GM19351 (cell line): ENCODE measurements around the gene ARHGAP23.
"Not testable (repeated sequence)": the region's sequence is repeated elsewhere in the genome, so short reads cannot be mapped to it uniquely, and the experiment has no call there.

Experiments
- ATAC-seq: cut with Tn5 transposase; IDR thresholded peaks from one replicate; pipeline ENCODE4 v1.9.1; 2021; ENCODE audit warnings: mild to moderate bottlenecking, moderate library complexity; ENCODE audit not compliant: unreplicated experiment

The ARHGAP23 gene

GRCh38 chr17:38484242-38485145 is 56.2 kb downstream of the ARHGAP23 start:
- ATAC-seq: not testable (repeated sequence)

- ATAC-seq: no peak
Measured at GRCh38 chr17:38485146-38485468, 56.8 kb downstream of the ARHGAP23 start.

- peak; percentile 69 for ATAC-seq
Measured at GRCh38 chr17:38485681-38486298, 57.5 kb downstream of the ARHGAP23 start.

- ATAC-seq: not testable (repeated sequence)
Measured at GRCh38 chr17:38489774-38490173, 61.5 kb downstream of the ARHGAP23 start.

GRCh38 chr17:38491346-38492066 is 63.2 kb downstream of the ARHGAP23 start:
- ATAC-seq: not testable (repeated sequence)

- ATAC-seq: not testable (repeated sequence)
Measured at GRCh38 chr17:38492067-38493040, 64.1 kb downstream of the ARHGAP23 start.

- ATAC-seq: not testable (repeated sequence)
Measured at GRCh38 chr17:38494152-38494551, 65.9 kb downstream of the ARHGAP23 start.

- ATAC-seq: not testable (repeated sequence)
Measured at GRCh38 chr17:38497656-38498055, 69.4 kb downstream of the ARHGAP23 start.

GRCh38 chr17:38498353-38498752 is 70.1 kb downstream of the ARHGAP23 start:
- no peak for ATAC-seq

GRCh38 chr17:38499230-38499629 is 71.0 kb downstream of the ARHGAP23 start:
- ATAC-seq: not testable (repeated sequence)

- not testable (repeated sequence) for ATAC-seq
Measured at GRCh38 chr17:38501718-38502117, 73.5 kb downstream of the ARHGAP23 start.

GRCh38 chr17:38503286-38503913 is 75.1 kb downstream of the ARHGAP23 start:
- ATAC-seq: not testable (repeated sequence)

- ATAC-seq: no peak
Measured at GRCh38 chr17:38504216-38504615, 76.0 kb downstream of the ARHGAP23 start.

GRCh38 chr17:38507436-38507835 is 79.2 kb downstream of the ARHGAP23 start:
- no peak for ATAC-seq

GRCh38 chr17:38507921-38508569 is 79.8 kb downstream of the ARHGAP23 start:
- no peak for ATAC-seq

- ATAC-seq: no peak
Measured at GRCh38 chr17:38508570-38508950, 80.3 kb downstream of the ARHGAP23 start.

GRCh38 chr17:38508954-38509771 is 80.9 kb downstream of the ARHGAP23 start:
- no peak for ATAC-seq

GRCh38 chr17:38509772-38510420 is 81.6 kb downstream of the ARHGAP23 start:
- no peak for ATAC-seq
